MG63 (cell line): Measurements from ENCODE around the gene MED13. TPM values are rescaled to one million over a fixed set of nuclear protein-coding genes. Genes with fewer than 3 reads are reported as not detected.
"Not testable (repeated sequence)": the region's sequence is repeated elsewhere in the genome, so short reads cannot be mapped to it uniquely, and the experiment has no call there.

Experiments used
- DNase-seq: peaks from one replicate; pipeline ENCODE4 v3.0.0-alpha.2; 2020
- H3K27me3 ChIP-seq: fragments of 250-450 bp; sonication (Bioruptor Pico); 2 replicates; pipeline ENCODE4 v1.5.1; 2020; ENCODE audit warnings: mild to moderate bottlenecking, moderate library complexity
- H3K36me3 ChIP-seq: fragments of 250-450 bp; sonication (Bioruptor Pico); 2 replicates; pipeline ENCODE4 v1.5.1; 2020; ENCODE audit warnings: mild to moderate bottlenecking, moderate library complexity
- H3K4me3 ChIP-seq: fragments of 250-450 bp; sonication (Bioruptor Pico); 2 replicates; pipeline ENCODE4 v1.5.1; 2020; ENCODE audit warnings: mild to moderate bottlenecking, moderate library complexity
- H3K9me3 ChIP-seq: fragments of 250-450 bp; sonication (Bioruptor Pico); 2 replicates; pipeline ENCODE4 v1.5.1; 2020; ENCODE audit warnings: mild to moderate bottlenecking, moderate library complexity
- total RNA-seq: library from RNA; depleted of rRNA; stranded (reverse); fragments of >200 nt; shearing (Covaris generic); gene quantifications from 2 replicates; pipeline ENCODE4 v1.2.3, GENCODE V29; 2014; ENCODE audit warnings: low replicate concordance

MED13 gene
- total RNA-seq, 1 experiment from 2014 or later: 21.3 TPM

- peaks cover 69% of the 10 kb centered on the region for H3K36me3 ChIP-seq
Measured at GRCh38 chr17:62043602-62044001, 21.5 kb downstream of the MED13 start.

GRCh38 chr17:62043140-62043539 lies 21.9 kb downstream of the MED13 start:
- peaks cover 66% of the 10 kb centered on the region for H3K36me3 ChIP-seq
- H3K9me3 ChIP-seq: no peaks in the 10 kb centered on the region
- no peak overlapping the region for H3K4me3 ChIP-seq
- H3K27me3 ChIP-seq: no peaks in the 10 kb centered on the region
- no peak for DNase-seq

More at GRCh38 chr17:62043602-62044001, 21.5 kb downstream of the MED13 start:
- no peak overlapping the region for H3K4me3 ChIP-seq
- no peaks in the 10 kb centered on the region for H3K27me3 ChIP-seq
- no peak for DNase-seq
- H3K9me3 ChIP-seq: no peaks in the 10 kb centered on the region

GRCh38 chr17:62038248-62038647 lies 26.8 kb downstream of the MED13 start:
- DNase-seq: no peak
- peaks cover 49% of the 10 kb centered on the region for H3K36me3 ChIP-seq
- H3K4me3 ChIP-seq: no peak overlapping the region

GRCh38 chr17:62033317-62033716 lies 31.8 kb downstream of the MED13 start:
- Histone ChIP-seq H3K9me3 (no peaks in the 10 kb centered on the region), H3K4me3 (no peak overlapping the region), H3K36me3 (peaks cover 61% of the 10 kb centered on the region), H3K27me3 (no peaks in the 10 kb centered on the region)
- no peak for DNase-seq

More at GRCh38 chr17:62038248-62038647, 26.8 kb downstream of the MED13 start:
- Histone ChIP-seq H3K9me3 (no peaks in the 10 kb centered on the region), H3K27me3 (no peaks in the 10 kb centered on the region)

- no peak for DNase-seq
- Histone ChIP-seq H3K4me3 (no peak overlapping the region), H3K36me3 (peaks cover 70% of the 10 kb centered on the region), H3K27me3 (no peaks in the 10 kb centered on the region), H3K9me3 (no peaks in the 10 kb centered on the region)
Measured at GRCh38 chr17:62032480-62032879, 32.6 kb downstream of the MED13 start.

- no peak overlapping the region for H3K4me3 ChIP-seq
- no peaks in the 10 kb centered on the region for H3K27me3 ChIP-seq
- H3K36me3 ChIP-seq: peaks cover 88% of the 10 kb centered on the region
- DNase-seq: no peak
- H3K9me3 ChIP-seq: no peaks in the 10 kb centered on the region
Measured at GRCh38 chr17:62030264-62030663, 34.8 kb downstream of the MED13 start.

DNA sequence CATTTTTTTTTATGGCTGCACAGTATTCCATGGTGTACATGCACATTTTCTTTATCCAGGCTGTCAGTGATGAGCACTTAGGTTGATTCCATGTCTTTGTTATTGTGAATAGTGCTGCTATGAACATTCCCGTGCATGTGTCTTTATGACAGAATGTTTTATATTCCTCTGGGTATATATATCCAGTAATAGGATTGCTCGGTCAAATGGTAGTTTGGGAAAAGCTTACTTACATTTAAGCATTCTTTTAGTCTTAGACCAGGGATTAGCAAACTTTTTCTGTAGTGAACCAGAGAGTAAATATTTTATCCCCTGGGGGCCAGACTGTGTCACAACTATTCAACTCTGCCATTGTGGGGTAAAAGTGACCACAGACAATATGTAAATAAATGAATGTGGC lies 40.2 kb downstream of the MED13 start:
- Histone ChIP-seq H3K4me3 (no peak overlapping the region), H3K27me3 (no peaks in the 10 kb centered on the region), H3K36me3 (peaks cover 83% of the 10 kb centered on the region), H3K9me3 (no peaks in the 10 kb centered on the region)
- DNase-seq: no peak

DNA sequence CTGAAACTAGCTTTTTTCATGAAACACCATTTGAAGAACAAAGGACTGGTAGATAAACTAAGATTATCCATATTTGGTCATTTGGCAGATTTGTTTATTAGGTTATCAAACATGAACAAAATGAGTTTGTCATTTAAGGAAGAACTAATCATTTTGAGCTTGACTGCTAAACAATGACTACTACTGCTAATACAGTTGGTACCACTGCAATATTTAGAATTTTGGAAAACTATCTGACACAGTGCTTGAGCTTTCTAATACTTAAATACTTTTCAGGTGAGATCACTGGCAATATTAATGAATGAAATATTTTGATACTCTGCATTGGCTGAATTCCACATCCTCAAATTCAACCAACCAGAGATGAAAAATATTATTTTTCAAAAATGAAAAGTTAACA lies 47.2 kb downstream of the MED13 start:
- Histone ChIP-seq H3K4me3 (no peak overlapping the region), H3K27me3 (no peaks in the 10 kb centered on the region), H3K9me3 (no peaks in the 10 kb centered on the region), H3K36me3 (peaks cover 53% of the 10 kb centered on the region)
- no peak for DNase-seq

GRCh38 chr17:62017496-62017895 lies 47.6 kb downstream of the MED13 start:
- Histone ChIP-seq H3K27me3 (no peaks in the 10 kb centered on the region), H3K36me3 (peaks cover 53% of the 10 kb centered on the region), H3K4me3 (no peak overlapping the region), H3K9me3 (no peaks in the 10 kb centered on the region)
- no peak for DNase-seq

DNA sequence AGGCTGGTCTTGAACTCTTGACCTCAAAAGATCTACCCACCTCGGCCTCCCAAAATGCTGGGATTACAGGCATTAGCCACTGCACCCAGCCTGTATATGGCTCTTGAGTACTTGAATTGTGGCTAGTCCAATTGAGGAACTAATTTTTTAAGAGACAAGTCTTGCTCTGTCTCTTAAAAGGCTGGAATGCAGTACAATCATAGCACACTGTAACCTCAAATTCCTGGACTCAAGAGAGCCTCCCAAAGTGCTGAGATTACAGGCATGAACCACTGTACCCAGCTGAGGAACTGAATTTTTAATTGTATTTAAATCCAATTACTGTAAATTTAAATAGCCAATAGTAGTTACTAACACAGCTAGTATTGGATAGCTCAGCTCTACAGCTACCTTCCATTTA lies 50.6 kb downstream of the MED13 start:
- H3K4me3 ChIP-seq: no peak overlapping the region
- no peaks in the 10 kb centered on the region for H3K9me3 ChIP-seq
- H3K36me3 ChIP-seq: peaks cover 69% of the 10 kb centered on the region
- DNase-seq: no peak
- no peaks in the 10 kb centered on the region for H3K27me3 ChIP-seq

DNA sequence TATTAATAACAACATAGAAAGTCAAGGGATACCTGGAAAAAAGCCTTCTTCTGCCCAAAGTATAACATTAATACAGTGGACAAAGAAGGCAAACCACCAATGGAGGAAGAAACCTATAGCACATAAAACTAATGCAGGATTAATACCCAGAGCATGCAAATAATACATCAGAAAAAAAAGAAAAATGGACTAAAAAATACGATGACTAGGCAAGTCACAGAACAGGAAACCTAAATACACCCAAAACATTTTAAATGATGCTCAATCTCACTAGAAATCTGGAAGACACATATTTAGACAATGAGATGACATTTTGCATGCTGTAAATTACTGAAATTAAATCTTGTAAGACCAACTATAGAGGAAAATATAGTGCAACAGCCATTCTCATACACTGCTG lies 55.9 kb downstream of the MED13 start:
- Histone ChIP-seq H3K27me3 (no peaks in the 10 kb centered on the region), H3K36me3 (peaks cover 79% of the 10 kb centered on the region), H3K9me3 (no peaks in the 10 kb centered on the region), H3K4me3 (no peak overlapping the region)
- no peak for DNase-seq

DNA sequence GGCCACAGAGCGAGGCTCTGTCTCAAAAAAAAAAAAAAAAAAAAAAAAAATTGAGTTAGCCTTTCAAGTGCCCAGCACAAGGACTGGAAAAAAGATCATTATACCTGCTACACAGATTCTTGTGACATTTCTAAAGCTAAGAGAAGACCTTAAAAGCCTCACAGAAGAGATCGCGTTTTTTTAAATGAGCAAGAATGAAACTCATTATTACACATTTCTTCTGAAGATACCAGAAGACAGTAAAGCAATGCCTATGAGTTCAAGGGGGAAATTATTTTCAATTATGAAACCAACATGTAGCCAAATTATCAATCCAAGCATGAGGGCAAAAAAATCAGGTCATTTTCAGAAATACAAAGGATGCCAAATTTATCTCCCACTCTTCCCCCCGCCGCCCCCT lies 56.8 kb downstream of the MED13 start:
- Histone ChIP-seq H3K36me3 (peaks cover 80% of the 10 kb centered on the region), H3K9me3 (no peaks in the 10 kb centered on the region), H3K27me3 (no peaks in the 10 kb centered on the region), H3K4me3 (no peak overlapping the region)
- no peak for DNase-seq

- H3K4me3 ChIP-seq: no peak overlapping the region
- DNase-seq: no peak
- H3K9me3 ChIP-seq: no peaks in the 10 kb centered on the region
- H3K36me3 ChIP-seq: peaks cover 62% of the 10 kb centered on the region
- H3K27me3 ChIP-seq: no peaks in the 10 kb centered on the region
Measured at GRCh38 chr17:62004388-62004787, 60.7 kb downstream of the MED13 start.

DNA sequence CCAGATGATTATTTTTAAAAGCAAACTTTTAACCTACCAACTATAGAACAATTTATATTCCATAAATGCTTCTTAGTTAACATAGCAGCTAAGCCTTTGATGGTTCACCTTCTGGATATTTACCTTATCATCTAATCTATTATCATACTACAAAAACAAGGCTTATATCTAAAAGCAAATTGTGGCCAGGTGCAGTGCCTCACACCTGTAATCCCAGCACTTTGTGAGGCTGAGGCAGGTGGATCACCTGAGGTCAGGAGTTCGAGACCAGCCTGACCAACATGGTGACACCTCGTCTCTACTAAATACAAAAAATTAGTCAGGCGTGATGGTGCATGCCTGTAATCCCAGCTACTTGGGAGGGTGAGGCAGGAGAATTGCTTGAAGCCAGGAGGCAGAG lies 61.9 kb downstream of the MED13 start:
- H3K4me3 ChIP-seq, H3K9me3 ChIP-seq, DNase-seq, H3K27me3 ChIP-seq: not testable (repeated sequence)
- peaks cover 55% of the 10 kb centered on the region for H3K36me3 ChIP-seq

DNA sequence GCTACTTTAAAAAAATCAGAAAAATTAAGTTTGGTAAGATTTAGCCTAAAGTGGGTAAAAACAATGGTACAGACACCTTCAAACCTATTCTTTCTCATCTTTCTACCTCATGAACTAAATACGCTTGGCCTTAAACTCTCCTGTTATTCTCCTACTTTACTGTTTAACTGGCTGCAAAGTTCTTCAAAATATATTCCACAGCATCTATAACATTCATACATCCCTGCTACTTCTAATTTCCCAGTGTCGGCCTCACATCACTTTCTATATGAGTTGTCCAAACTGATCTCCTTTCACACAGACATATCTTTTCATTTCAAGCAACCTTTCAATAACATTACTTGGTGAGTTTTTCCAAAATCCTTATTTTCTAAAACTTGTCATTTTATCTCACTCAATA lies 64.0 kb downstream of the MED13 start:
- Histone ChIP-seq H3K36me3 (peaks cover 48% of the 10 kb centered on the region), H3K27me3 (no peaks in the 10 kb centered on the region), H3K9me3 (no peaks in the 10 kb centered on the region), H3K4me3 (no peak overlapping the region)
- no peak for DNase-seq

DNA sequence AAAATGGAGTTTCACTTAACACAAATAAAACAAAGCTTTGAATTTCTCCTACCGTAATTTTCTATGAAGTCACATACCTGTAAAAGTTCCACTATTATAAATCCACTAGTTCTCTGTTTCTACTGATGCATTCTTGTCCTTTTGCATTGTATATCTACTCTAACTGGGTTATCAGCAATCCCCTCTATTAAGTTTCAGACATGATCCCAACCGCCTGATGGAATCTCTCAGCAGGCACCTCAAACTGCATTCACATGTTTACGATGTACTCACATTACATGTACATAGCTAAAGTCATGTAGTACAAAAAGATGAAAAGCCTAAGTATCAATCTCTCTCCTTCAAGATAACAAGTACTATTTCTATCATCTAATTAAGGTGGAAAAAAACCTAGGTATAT lies 64.9 kb downstream of the MED13 start:
- H3K9me3 ChIP-seq: no peaks in the 10 kb centered on the region
- peaks cover 48% of the 10 kb centered on the region for H3K36me3 ChIP-seq

DNA sequence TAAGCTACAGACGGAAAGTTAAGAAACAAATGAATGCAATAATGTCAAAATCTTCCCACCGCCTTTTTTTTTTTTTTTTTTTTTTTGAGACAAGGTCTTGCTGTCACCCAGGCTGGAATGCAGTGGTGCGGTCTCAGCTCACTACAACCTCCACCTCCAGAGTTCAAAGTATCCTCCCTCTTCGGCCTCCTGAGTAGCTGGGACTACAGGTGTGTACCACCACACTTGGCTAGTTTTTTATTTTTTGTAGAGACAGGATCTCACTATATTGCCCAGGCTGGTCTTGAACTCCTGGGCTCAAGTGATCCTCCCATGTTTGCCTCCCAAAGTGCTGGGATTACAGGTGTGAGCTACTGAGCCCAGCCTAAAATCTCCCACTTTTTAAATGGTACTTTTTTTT lies 66.5 kb downstream of the MED13 start:
- H3K9me3 ChIP-seq, DNase-seq, H3K4me3 ChIP-seq, H3K27me3 ChIP-seq: not testable (repeated sequence)
- H3K36me3 ChIP-seq: peaks cover 47% of the 10 kb centered on the region

More for the DNA sequence above, 64.9 kb downstream of the MED13 start:
- H3K4me3 ChIP-seq: no peak overlapping the region
- DNase-seq: no peak
- H3K27me3 ChIP-seq: no peaks in the 10 kb centered on the region

DNA sequence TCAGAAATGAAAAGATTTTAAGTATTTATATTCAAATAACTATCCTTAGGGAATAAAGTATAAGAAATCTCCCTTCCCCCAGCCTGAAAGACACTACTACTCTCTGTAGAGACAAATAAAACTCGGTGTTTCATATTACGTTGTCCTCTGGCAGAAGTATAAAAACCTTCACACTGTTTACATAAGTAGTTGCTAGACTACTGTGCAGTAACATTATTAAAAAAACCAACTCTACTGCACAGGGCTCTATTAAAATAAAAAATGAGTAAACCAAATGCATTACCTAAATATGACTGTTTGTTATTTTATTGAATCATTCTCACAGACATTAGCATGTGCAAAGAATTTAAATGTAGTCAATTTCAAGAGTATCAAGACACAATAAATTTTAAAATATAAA lies 67.4 kb downstream of the MED13 start:
- peaks cover 46% of the 10 kb centered on the region for H3K36me3 ChIP-seq
- no peaks in the 10 kb centered on the region for H3K27me3 ChIP-seq
- no peak for DNase-seq
- no peak overlapping the region for H3K4me3 ChIP-seq
- H3K9me3 ChIP-seq: no peaks in the 10 kb centered on the region
